Vagina (tissue), 2 donors: Measurements from ENCODE around the gene ZNF793.

Experiments used
- CTCF ChIP-seq, 3 experiments: fragments of 450-650 bp in 2 of 3; fragments of 200-600 bp in 1 of 3; sonication (generic) in 1 of 3; IDR thresholded peaks; one replicate each; pipeline ENCODE4 v1.5.1; 2017 to 2019; ENCODE audit warnings: antibody characterized with exemption in 3 of 3, mild to moderate bottlenecking in 2 of 3, moderate library complexity in 2 of 3
- POLR2AphosphoS5 ChIP-seq, 2 donors: sonication (generic); formaldehyde crosslinking; IDR thresholded peaks; one replicate each; pipeline ENCODE4 v1.9.0; 2017; ENCODE audit warnings: antibody characterized with exemption in 2 of 2, mild to moderate bottlenecking in 2 of 2, low read depth in 1 of 2; ENCODE audit not compliant: insufficient read depth in 1 of 2

DNA sequence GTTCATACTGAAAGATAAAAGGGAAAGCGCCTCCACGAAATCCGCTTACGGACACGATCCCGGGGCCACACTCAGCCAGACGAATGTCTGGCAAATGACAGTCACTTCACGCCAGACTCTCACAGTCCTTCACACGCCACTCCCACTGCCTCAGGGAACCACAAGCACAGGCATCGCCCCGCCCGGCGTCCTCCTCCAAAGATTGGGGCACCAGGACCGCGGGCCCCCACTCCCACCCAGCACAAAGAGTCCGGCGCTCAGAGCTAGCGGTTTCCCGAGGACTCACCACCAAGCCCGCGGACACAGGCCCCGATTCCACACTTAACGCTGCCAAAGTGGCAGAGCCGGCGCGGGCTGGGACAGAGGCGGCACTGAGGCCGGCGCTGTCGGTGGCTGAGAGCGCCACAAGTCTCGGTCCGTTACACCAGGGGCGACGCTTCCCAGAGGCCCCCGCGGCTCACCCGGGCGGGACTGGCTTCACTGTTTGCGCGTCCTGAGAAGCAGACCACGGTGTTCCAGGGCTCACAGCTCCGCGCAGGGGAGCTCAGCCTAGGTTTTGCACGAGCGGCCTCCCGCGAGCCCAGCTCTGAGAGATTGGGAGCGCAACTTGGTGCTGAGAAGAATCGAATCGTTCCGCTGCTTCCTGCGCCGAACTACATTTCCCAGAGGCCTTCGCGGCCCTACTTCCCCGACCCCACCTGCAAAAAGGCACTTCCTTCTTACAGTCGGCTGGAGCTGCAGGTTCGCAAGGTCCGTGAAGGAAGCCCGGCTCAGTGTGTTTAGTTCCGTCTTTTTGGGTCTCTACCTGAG, 39.7 kb upstream of the ZNF793 start, which contains the start of gene ZNF569:
- TF ChIP-seq CTCF (IDR thresholded peaks at IDR 0.05) (no peak), POLR2AphosphoS5 (IDR thresholded peaks at IDR 0.05; ENCODE audit: insufficient read depth in 1 of 2, low read depth in 1 of 2) (peak; percentile 87 to 98)
